HG03280 (cell line): Measurements from ENCODE around the gene ITFG1.
"Not testable (repeated sequence)": the region's sequence is repeated elsewhere in the genome, so short reads cannot be mapped to it uniquely, and the experiment has no call there.

Experiments
- ATAC-seq: cut with Tn5 transposase; IDR thresholded peaks from one replicate; pipeline ENCODE4 v1.9.1; 2021; ENCODE audit warnings: mild to moderate bottlenecking, moderate library complexity; ENCODE audit not compliant: unreplicated experiment

ITFG1 gene

DNA sequence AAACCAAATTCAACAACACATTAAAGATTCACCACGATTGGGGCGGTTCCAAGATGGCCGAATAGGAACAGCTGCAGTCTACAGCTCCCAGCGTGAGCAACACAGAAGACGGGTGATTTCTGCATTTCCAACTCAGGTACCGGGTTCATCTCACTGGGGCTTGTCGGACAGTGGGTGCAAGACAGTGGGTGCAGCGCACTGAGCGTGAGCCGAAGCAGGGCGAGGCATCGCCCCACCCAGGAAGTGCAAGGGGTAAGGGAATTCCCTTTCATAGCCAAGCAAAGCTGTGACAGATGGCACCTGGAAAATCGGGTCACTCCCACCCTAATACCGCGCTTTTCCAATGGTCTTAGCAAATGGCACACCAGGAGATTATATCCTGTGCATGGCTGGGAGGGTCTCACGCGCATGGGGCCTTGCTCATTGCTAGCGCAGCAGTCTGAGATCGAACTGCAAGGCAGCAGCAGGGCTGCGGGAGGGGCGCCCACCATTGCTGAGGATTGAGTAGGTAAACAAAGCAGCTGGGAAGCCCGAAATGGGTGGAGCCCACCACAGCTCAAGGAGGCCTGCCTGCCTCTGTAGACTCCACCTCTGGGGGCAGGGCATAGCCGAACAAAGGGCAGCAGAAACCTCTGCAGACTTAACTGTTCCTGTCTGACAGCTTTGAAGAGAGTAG, 113.7 kb downstream of the ITFG1 start:
- not testable (repeated sequence) for ATAC-seq

DNA sequence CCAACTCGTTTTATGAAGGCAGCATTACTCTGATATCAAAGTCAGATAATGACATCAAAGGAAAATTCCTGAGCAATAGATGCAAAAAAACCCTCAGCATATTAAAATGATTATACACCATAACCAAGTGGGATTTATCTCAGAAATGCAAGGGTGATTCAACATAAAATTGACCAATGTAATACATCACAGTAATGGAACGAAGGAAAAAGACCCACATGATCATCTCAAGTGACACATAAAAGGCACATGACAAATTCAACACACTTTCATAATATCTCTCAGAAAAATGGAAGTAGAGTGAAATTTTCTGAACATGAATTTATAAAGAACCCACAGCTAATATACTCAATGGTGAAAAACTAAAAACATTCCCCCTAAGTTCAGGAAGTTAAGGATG, 118.8 kb downstream of the ITFG1 start:
- ATAC-seq = no peak

DNA sequence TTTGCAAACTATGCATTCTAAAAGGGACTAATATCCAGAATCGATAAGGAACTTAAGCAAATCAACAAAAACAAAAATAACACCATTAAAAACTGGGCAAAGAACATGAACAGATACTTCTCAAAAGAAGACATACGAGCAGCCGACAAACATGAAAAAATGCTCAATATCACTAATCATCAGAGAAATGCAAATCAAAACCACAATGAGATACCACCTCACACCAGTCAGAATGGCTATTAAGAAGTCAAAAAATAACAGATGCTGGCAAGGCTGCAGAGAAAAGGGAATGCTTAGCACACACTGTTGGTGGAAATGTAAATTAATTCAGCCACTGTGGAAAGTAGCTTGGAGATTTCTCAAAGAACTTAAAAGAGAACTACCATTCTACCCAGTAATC, 130.3 kb downstream of the ITFG1 start:
- not testable (repeated sequence) for ATAC-seq

DNA sequence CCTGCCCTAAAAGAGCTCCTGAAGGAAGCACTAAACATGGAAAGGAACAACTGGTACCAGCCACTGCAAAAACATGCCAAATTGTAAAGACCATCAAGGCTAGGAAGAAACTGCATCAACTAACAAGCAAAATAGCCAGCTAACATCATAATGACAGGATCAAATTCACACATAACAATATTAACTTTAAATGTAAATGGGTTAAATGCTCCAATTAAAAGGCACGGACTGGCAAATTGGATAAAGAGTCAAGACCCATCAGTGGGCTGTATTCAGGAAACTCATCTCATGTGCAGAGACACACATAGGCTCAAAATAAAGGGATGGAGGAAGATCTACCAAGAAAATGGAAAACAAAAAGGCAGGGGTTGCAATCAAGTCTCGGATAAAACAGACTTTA, 136.6 kb downstream of the ITFG1 start:
- not testable (repeated sequence) for ATAC-seq

- ATAC-seq = no peak
Measured at GRCh38 chr16:47323241-47323640, 137.6 kb downstream of the ITFG1 start.

GRCh38 chr16:47320546-47321310, 140.1 kb downstream of the ITFG1 start:
- no peak for ATAC-seq

- ATAC-seq = no peak
Measured at GRCh38 chr16:47317465-47318240, 143.2 kb downstream of the ITFG1 start.

DNA sequence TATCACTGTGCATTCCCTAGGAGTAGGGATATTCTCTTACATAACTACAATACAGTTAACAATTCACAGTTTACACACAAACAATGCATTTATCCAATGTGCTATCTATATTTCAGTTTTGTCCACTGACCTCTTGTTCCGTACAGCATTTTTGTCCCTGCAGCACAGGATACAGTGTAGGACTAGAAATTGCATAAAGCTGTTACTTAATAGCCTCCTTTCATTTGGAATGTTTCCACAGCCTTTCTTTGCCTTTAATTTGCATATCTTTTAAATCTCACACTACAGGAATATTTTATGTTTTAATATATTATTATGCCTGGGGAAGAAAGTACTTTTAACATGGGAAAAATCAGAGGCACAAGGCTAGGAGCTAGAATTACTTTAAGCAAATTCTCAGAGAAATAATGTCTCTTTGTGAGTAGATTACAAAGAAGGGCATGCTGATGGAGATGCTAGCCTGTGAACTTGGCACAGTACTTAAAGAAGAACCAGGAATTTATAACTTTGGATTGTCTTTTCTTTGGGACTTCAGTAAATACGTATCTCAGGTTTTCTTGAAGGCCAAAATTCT, 144.3 kb downstream of the ITFG1 start:
- ATAC-seq = no peak

DNA sequence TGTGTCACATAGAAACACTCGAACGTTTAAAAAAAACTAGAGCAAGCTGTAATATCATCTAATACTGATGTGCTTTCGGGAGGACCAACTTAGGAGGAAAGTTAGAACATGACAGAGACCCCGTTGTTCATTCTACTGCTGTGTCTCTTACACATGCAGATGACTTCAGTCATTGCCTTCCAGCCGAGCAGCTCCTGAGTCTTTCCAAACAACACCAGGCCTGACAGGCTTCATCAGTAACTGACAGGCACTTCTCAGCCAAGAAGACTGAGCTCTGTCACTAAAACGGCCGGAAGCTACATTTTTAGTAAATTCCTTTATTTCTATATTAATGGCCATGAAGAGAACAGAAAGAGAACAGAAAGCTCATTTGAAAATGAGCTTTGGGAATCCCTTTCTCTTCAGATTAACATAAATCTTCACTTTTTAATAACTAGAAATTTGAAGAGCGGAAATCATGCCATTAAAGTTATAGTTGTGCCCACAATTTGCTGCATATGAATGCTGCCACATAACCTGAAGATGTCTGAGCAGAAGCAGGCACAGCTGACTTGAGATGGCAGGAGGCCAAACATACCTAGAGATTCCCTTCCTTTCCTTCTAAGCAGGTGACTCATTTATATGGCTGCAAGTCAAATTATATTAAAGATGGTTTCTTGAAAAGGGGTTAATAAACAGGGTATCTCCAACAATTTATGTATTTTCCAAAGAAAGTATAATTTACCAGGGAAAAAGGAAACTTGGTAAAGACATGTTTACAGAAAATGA, 148.9 kb downstream of the ITFG1 start:
- ATAC-seq = no peak

DNA sequence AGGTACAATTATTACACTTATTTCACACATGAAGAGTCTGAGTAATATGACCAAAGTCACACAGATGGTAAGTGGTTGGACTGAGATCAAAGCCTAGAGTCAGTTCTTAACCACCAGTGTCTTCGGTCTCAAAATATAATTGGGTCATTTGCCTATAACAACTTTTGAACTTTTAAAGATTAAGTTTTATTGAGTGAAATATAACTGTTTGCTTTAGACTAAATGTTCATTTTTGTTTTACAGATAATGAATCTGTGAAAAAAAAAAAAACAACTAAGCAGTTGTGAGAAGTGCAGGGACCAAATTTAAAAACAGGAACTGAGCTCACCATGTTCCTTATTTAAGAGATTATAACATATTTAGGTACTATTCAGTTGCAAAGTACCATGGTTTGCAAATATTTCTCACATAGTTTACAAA, 150.1 kb downstream of the ITFG1 start:
- ATAC-seq = no peak

GRCh38 chr16:47309581-47310312, 151.1 kb downstream of the ITFG1 start:
- ATAC-seq = no peak

GRCh38 chr16:47308601-47309000, 152.3 kb downstream of the ITFG1 start:
- no peak for ATAC-seq

- no peak for ATAC-seq
Measured at GRCh38 chr16:47304563-47304962, 156.3 kb downstream of the ITFG1 start.

DNA sequence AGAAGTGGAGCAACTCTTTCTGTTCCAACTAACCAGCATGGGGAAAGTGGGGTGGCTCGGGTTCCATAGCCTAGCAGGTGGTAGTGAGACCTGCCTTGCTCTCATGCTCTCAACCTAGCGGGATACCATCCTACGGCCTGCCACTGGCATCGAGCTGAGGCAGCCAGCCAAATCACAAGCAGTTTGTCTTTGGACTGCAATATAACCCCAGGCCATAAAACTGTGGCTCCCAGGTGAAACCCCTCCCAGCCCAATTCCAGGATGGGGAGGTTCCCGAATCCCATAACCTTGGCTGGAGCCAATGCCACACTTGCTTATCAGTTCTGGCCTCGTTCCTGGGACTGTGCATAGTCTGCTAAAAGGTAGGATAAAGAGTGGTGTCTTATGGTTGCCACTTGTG, 161.3 kb downstream of the ITFG1 start:
- ATAC-seq = no peak

GRCh38 chr16:47284999-47285398, 175.9 kb downstream of the ITFG1 start:
- no peak for ATAC-seq

GRCh38 chr16:47278306-47278970, 182.4 kb downstream of the ITFG1 start:
- no peak for ATAC-seq

DNA sequence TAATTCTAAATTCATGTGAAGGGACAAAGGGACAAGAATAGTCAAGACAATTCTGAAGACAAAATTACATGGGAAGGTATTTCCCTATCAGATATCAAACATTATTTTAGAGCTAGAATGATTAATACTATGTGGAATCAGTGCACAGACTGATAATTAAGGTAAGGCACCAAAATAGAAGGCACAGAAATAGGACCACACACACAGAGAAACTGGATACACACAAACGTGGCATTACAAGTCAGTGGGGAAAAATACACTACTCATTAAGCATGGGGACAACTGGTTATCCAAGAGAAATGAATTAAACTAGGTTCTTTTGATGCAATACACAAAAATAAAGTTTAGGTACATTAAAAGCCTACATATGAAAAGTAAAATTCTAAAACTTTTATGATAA, 184.3 kb downstream of the ITFG1 start:
- no peak for ATAC-seq

DNA sequence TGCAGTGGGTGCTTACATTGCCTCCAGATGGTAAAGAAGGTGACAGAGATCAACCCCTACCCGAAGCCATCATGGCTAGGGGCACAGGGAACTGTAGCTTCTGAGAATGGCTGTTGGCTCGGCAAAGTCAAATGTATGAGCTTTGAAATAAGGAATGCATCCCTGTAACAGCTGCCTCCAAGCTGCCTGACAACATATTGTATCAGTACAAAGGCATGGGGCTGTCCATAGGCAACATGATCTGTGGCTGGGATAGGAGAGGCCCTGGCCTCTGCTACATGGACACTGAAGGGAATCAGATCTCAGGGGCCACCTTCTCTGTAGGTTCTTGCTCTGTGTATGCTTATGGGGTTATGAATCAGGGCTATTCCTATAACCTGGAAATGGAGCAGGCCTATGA, 197.9 kb downstream of the ITFG1 start:
- no peak for ATAC-seq

DNA sequence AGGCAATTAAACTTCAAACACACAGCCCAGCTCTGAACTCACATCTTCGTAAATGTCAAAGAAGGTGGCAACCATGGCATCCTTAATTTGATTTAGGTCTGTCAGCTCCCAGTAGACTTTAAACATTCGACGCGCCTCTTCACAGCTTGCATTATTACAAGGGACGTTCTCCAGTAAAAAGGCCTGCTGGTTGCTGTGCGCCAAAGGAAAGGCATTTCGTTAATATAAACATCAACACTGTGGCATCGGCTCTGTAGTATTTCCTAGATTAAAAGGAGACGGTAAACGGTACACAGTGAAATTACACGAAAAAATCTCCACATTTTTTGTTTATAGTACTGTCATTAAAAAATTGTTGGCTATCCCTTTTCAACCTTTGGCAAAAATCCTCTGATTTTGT, 200.4 kb downstream of the ITFG1 start:
- ATAC-seq = no peak
